ENCODE measurements around the gene CDC25A. TPM values are rescaled to one million over a fixed set of nuclear protein-coding genes. Genes with fewer than 3 reads are reported as not detected.

The CDC25A gene
- total RNA-seq, 1 donor from 2014 or later, result 3.5 TPM

DNA sequence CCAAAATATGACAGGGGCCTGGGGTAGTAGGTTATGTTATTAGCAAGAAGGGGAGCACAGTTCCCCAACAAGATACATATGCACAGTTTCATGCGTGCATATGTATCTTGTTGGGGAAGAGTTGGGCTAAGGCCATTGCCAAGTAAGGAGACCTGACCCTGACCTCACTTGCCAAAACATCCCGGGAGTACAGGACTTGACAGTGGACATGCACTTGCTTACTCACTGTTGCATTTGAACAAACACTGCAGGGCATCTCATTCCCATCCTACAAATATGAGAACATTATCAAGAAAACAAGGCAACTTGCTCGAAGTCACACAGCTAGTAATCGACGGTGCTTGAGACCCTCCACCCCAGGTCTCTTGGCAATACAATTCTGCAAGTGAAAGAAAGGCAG, 30.3 kb upstream of the CDC25A start:
- Mint-ChIP-seq H3K27ac (ENCODE audit: unreplicated experiment) (no peak overlapping the region), H3K27me3 (ENCODE audit: unreplicated experiment) (peaks cover 3% of the 10 kb centered on the region), H3K9me3 (ENCODE audit: unreplicated experiment) (no peaks in the 10 kb centered on the region), H3K36me3 (ENCODE audit: unreplicated experiment) (no peaks in the 10 kb centered on the region), H3K4me3 (ENCODE audit: unreplicated experiment) (no peak overlapping the region), H3K4me1 (ENCODE audit: unreplicated experiment) (peaks cover 7% of the 10 kb centered on the region)
- no peak for DNase-seq (ENCODE audit: extremely low spot score, unreplicated experiment)
- TF ChIP-seq, protein P1, sequence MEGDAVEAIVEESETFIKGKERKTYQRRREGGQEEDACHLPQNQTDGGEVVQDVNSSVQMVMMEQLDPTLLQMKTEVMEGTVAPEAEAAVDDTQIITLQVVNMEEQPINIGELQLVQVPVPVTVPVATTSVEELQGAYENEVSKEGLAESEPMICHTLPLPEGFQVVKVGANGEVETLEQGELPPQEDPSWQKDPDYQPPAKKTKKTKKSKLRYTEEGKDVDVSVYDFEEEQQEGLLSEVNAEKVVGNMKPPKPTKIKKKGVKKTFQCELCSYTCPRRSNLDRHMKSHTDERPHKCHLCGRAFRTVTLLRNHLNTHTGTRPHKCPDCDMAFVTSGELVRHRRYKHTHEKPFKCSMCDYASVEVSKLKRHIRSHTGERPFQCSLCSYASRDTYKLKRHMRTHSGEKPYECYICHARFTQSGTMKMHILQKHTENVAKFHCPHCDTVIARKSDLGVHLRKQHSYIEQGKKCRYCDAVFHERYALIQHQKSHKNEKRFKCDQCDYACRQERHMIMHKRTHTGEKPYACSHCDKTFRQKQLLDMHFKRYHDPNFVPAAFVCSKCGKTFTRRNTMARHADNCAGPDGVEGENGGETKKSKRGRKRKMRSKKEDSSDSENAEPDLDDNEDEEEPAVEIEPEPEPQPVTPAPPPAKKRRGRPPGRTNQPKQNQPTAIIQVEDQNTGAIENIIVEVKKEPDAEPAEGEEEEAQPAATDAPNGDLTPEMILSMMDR (IDR thresholded peaks at IDR 0.05), result no peak

DNA sequence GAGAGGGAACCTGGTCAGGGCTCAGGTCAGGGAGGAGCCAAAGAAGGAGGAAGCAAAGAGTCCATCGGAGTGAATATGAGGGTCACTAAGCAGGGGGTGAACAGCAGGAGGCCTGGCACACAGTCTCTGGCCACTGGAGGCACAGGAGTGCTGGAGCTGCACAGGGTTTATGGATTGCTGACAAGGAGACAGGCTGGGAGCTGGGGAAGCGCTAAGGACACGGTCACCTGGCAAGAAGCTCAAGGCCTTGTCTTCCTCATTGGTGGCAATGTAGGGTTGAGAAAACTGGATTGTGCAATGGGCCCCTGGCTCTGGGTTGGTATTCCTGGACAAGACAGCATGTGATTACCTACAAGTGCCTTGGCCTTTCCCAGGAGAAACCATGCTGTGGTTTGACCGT, 29.2 kb upstream of the CDC25A start:
- Mint-ChIP-seq H3K27ac (ENCODE audit: unreplicated experiment) (no peak overlapping the region), H3K4me1 (ENCODE audit: unreplicated experiment) (peaks cover 3% of the 10 kb centered on the region), H3K9me3 (ENCODE audit: unreplicated experiment) (no peaks in the 10 kb centered on the region), H3K4me3 (ENCODE audit: unreplicated experiment) (no peak overlapping the region), H3K27me3 (ENCODE audit: unreplicated experiment) (peaks cover 3% of the 10 kb centered on the region), H3K36me3 (ENCODE audit: unreplicated experiment) (no peaks in the 10 kb centered on the region)
- DNase-seq (ENCODE audit: extremely low spot score, unreplicated experiment), result no peak
- TF ChIP-seq, protein P1 (IDR thresholded peaks at IDR 0.05), result no peak

DNA sequence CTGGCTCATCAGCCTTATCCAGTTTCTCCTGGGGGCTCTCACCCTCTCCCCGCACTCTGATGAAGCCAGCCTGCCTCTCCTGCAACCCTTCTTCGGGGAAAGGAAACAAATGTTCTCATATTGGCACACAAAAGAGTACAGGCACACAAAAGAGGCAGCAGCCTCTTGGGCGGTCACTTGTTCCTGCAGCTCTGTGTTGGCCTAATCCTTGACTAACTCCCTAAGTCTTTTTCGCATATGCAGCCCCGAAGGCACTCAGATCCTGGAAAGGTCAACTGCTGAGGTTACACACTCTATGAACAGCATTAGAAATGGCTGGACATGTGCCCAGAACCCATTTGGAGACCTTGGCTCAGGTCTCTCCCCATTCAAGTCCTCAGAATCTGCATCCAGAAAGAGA, 27.7 kb upstream of the CDC25A start:
- no peak for DNase-seq (ENCODE audit: extremely low spot score, unreplicated experiment)
- TF ChIP-seq, protein P1 (IDR thresholded peaks at IDR 0.05), result no peak
- Mint-ChIP-seq H3K36me3 (ENCODE audit: unreplicated experiment) (no peaks in the 10 kb centered on the region), H3K4me1 (ENCODE audit: unreplicated experiment) (peaks cover 3% of the 10 kb centered on the region), H3K9me3 (ENCODE audit: unreplicated experiment) (no peaks in the 10 kb centered on the region), H3K27me3 (ENCODE audit: unreplicated experiment) (peaks cover 3% of the 10 kb centered on the region), H3K27ac (ENCODE audit: unreplicated experiment) (no peak overlapping the region), H3K4me3 (ENCODE audit: unreplicated experiment) (no peak overlapping the region)

DNA sequence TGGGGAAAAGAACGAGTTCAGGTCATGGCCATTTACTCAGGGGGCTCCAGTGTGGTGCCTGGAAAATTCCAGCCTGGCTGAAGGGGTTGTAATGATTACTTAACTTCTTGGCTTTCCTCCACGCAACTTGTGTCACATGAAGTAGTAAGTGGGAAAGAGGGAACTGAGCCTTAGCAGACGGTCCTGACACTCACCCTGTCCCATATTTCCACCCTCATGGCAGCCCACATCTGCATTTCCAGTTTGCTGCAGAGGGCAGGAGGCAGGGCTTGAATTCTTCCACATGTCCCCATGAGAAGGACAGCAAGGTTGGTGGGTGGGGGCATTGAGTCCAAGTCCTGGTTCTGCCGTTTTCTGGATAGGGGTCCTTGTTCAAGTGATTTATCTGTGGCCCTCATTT, 27.2 kb upstream of the CDC25A start:
- no peak overlapping the region for H3K4me3 Mint-ChIP-seq (ENCODE audit: unreplicated experiment)
- TF ChIP-seq, protein P1 (IDR thresholded peaks at IDR 0.05), result no peak
- H3K27me3 Mint-ChIP-seq (ENCODE audit: unreplicated experiment), result peaks cover 3% of the 10 kb centered on the region
- no peaks in the 10 kb centered on the region for H3K36me3 Mint-ChIP-seq (ENCODE audit: unreplicated experiment)
- no peak for DNase-seq (ENCODE audit: extremely low spot score, unreplicated experiment)
- peaks cover 3% of the 10 kb centered on the region for H3K4me1 Mint-ChIP-seq (ENCODE audit: unreplicated experiment)
- H3K27ac Mint-ChIP-seq (ENCODE audit: unreplicated experiment), result no peak overlapping the region
- no peaks in the 10 kb centered on the region for H3K9me3 Mint-ChIP-seq (ENCODE audit: unreplicated experiment)

DNA sequence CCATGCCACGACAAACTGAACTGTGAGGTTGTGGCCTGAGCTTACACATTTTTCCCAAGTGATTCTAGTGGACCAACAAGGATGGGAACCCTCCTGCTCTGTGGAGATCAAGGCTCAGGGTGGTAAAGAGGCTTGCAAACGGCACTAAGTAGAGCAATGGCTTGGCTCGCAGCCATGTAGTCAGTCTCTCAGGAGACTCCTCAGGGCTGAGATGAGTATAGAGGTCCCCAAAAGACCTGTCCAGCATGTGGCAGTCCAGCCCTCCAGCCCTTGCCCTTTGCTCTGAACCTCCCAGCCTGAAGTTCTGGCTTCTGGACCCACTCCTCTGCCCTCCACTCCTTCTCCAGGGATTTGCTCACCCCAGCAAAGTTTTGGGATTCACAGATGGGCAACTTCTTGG, 26.8 kb upstream of the CDC25A start:
- Mint-ChIP-seq H3K9me3 (ENCODE audit: unreplicated experiment) (no peaks in the 10 kb centered on the region), H3K4me3 (ENCODE audit: unreplicated experiment) (no peak overlapping the region), H3K36me3 (ENCODE audit: unreplicated experiment) (no peaks in the 10 kb centered on the region), H3K27me3 (ENCODE audit: unreplicated experiment) (peaks cover 3% of the 10 kb centered on the region), H3K27ac (ENCODE audit: unreplicated experiment) (no peak overlapping the region), H3K4me1 (ENCODE audit: unreplicated experiment) (peaks cover 3% of the 10 kb centered on the region)
- TF ChIP-seq, protein P1 (IDR thresholded peaks at IDR 0.05), result no peak
- no peak for DNase-seq (ENCODE audit: extremely low spot score, unreplicated experiment)

All from osteocyte (in vitro differentiated cells).